GM21723 (cell line): ENCODE measurements around the gene CCDC71.

ENCODE experiments used
- ATAC-seq: cut with Tn5 transposase; IDR thresholded peaks from one replicate; pipeline ENCODE4 v1.9.1; 2021; ENCODE audit warnings: mild to moderate bottlenecking, moderate library complexity; ENCODE audit not compliant: unreplicated experiment

Gene CCDC71

GRCh38 chr3:49132437-49133225 is 33.5 kb downstream of the CCDC71 start, which contains the start of gene LAMB2:
Gene LAMB2, minus strand, starts transcription at chr3:49133050. Its CDS starts 183 bp downstream, at chr3:49132867.
- ATAC-seq, result no peak

GRCh38 chr3:49132073-49132436 is 34.1 kb downstream of the CCDC71 start:
- ATAC-seq, result no peak

- no peak for ATAC-seq
These were observed 34.6 kb downstream of the CCDC71 start for GRCh38 chr3:49131576-49131975.

GRCh38 chr3:49131040-49131439 is 35.1 kb downstream of the CCDC71 start:
- ATAC-seq, result no peak

GRCh38 chr3:49124991-49125670 is 41.0 kb downstream of the CCDC71 start:
- no peak for ATAC-seq

- no peak for ATAC-seq
These were observed 41.9 kb downstream of the CCDC71 start for GRCh38 chr3:49124203-49124602.

GRCh38 chr3:49123687-49124086 is 42.4 kb downstream of the CCDC71 start:
- ATAC-seq, result no peak

- no peak for ATAC-seq
These were observed 43.1 kb downstream of the CCDC71 start for GRCh38 chr3:49122886-49123545.

GRCh38 chr3:49122451-49122850 is 43.7 kb downstream of the CCDC71 start:
- no peak for ATAC-seq

GRCh38 chr3:49122022-49122421 is 44.1 kb downstream of the CCDC71 start:
- no peak for ATAC-seq

GRCh38 chr3:49121132-49121736 is 44.9 kb downstream of the CCDC71 start:
- ATAC-seq, result no peak

GRCh38 chr3:49120438-49121131 is 45.5 kb downstream of the CCDC71 start, which contains the start of gene USP19:
Gene USP19, minus strand, starts transcription at chr3:49120823. Its CDS starts 1,678 bp downstream, at chr3:49119145.
- peak; percentile 90 for ATAC-seq

- ATAC-seq, result peak; percentile 7
These were observed 46.1 kb downstream of the CCDC71 start for GRCh38 chr3:49120096-49120437.

- no peak for ATAC-seq
These were observed 46.7 kb downstream of the CCDC71 start for GRCh38 chr3:49119439-49119838.

- no peak for ATAC-seq
These were observed 47.1 kb downstream of the CCDC71 start for GRCh38 chr3:49119036-49119435.
